ENCODE measurements around the gene ABHD3. TPM values are rescaled to one million over a fixed set of nuclear protein-coding genes. Genes with fewer than 3 reads are reported as not detected.
"Not testable (repeated sequence)": the region's sequence is repeated elsewhere in the genome, so short reads cannot be mapped to it uniquely, and the experiment has no call there.

The ABHD3 gene
- total RNA-seq, 2 experiments from 2014 or later = 53.4 to 57.6 TPM

- CTCF ChIA-PET = interaction anchor here (1.4 kb wide), 1 partner anchor 9 kb away, joined by 7 read pairs; the partner anchor contains the start of gene SNRPD1
- H3K27me3 Mint-ChIP-seq, H3K9me3 Mint-ChIP-seq, POLR2A ChIA-PET, H3K4me3 Mint-ChIP-seq, H3K27ac Mint-ChIP-seq, DNase-seq: not testable (repeated sequence)
- Mint-ChIP-seq H3K36me3 (ENCODE audit: low read depth) (peaks cover 44% of the 10 kb centered on the region), H3K4me1 (peaks cover 27% of the 10 kb centered on the region)
Observed at GRCh38 chr18:21621640-21622039, 82.9 kb downstream of the ABHD3 start.

- POLR2A ChIA-PET = interaction anchor here (0.6 to 1.9 kb wide), 2 partner anchors 12 to 74 kb away, joined by 4 to 12 read pairs; partner anchors contain the start of gene ESCO1
- peaks cover 37% of the 10 kb centered on the region for H3K36me3 Mint-ChIP-seq (ENCODE audit: low read depth)
- H3K4me1 Mint-ChIP-seq = peaks cover 35% of the 10 kb centered on the region
- peak within 1 kb of the TSS; percentile 100 for H3K27ac Mint-ChIP-seq
- H3K27me3 Mint-ChIP-seq = no peaks in the 10 kb centered on the region
- CTCF ChIA-PET = interaction anchor here (0.6 to 7.4 kb wide), 14 partner anchors 9 to 130 kb away, joined by 3 to 139 read pairs (median 4); partner anchors contain the start of genes ABHD3 and ESCO1
- peak within 1 kb of the TSS; percentile 98 for H3K4me3 Mint-ChIP-seq
- H3K9me3 Mint-ChIP-seq = no peaks in the 10 kb centered on the region
- DNase-seq = peak; percentile 88
Observed at GRCh38 chr18:21612125-21613039, 92.2 kb downstream of the ABHD3 start, which contains the start of gene SNRPD1. Gene SNRPD1 (plus strand): TSS chr18:21612314. CDS start chr18:21612430, 116 bp downstream.

- DNase-seq, H3K27me3 Mint-ChIP-seq, H3K9me3 Mint-ChIP-seq: not testable (repeated sequence)
- Mint-ChIP-seq H3K4me3 (peak overlapping the region; percentile 98), H3K36me3 (ENCODE audit: low read depth) (peaks cover 29% of the 10 kb centered on the region), H3K4me1 (peaks cover 29% of the 10 kb centered on the region), H3K27ac (peak overlapping the region; percentile 100)
- ChIA-PET CTCF (interaction anchor here (0.6 to 7.4 kb wide), 7 partner anchors 10 to 69 kb away, joined by 3 to 139 read pairs (median 6); partner anchors contain the start of gene ESCO1), POLR2A (interaction anchor here (1.9 kb wide), 1 partner anchor 11 kb away, joined by 12 read pairs; the partner anchor contains the start of gene ESCO1)
Observed at GRCh38 chr18:21611401-21612124, 93.0 kb downstream of the ABHD3 start.

- Mint-ChIP-seq H3K36me3 (ENCODE audit: low read depth) (no peaks in the 10 kb centered on the region), H3K4me1 (peaks cover 12% of the 10 kb centered on the region), H3K27me3 (peaks cover 4% of the 10 kb centered on the region), H3K4me3 (no peak overlapping the region), H3K9me3 (no peaks in the 10 kb centered on the region), H3K27ac (no peak overlapping the region)
- POLR2A ChIA-PET = no interaction called here
- DNase-seq = no peak
- CTCF ChIA-PET = no interaction called here
Observed at GRCh38 chr18:21605213-21605612, 99.4 kb downstream of the ABHD3 start.

- Mint-ChIP-seq H3K4me3 (no peak overlapping the region), H3K36me3 (ENCODE audit: low read depth) (no peaks in the 10 kb centered on the region), H3K27me3 (peaks cover 4% of the 10 kb centered on the region), H3K27ac (no peak overlapping the region), H3K4me1 (peaks cover 12% of the 10 kb centered on the region), H3K9me3 (no peaks in the 10 kb centered on the region)
- ChIA-PET POLR2A (no interaction called here), CTCF (interaction anchor here (8.9 kb wide), 1 partner anchor 7 kb away, joined by 139 read pairs; the partner anchor contains the start of gene SNRPD1)
- DNase-seq = no peak
Observed at GRCh38 chr18:21604671-21605070, 99.9 kb downstream of the ABHD3 start.

- H3K4me1 Mint-ChIP-seq = peaks cover 26% of the 10 kb centered on the region
- H3K36me3 Mint-ChIP-seq (ENCODE audit: low read depth) = no peaks in the 10 kb centered on the region
- peaks cover 4% of the 10 kb centered on the region for H3K27me3 Mint-ChIP-seq
- peak overlapping the region; percentile 10 for H3K4me3 Mint-ChIP-seq
- POLR2A ChIA-PET = no interaction called here
- peak overlapping the region; percentile 62 for H3K27ac Mint-ChIP-seq
- CTCF ChIA-PET = interaction anchor here (8.9 kb wide), 1 partner anchor 9 kb away, joined by 139 read pairs; the partner anchor contains the start of gene SNRPD1
- DNase-seq = no peak
- no peaks in the 10 kb centered on the region for H3K9me3 Mint-ChIP-seq
Observed at GRCh38 chr18:21602299-21602587, 102.3 kb downstream of the ABHD3 start.

Small RNA genes within 50 kb of the gene (microRNA-seq; reads per million reads assigned to microRNA genes)
- gene MIR320C1 (ENCODE audit: borderline microRNAs expressed, borderline replicate concordance) = not detected

Other genes starting within 250 kb of the ABHD3 start
- gene ESCO1, start 104.1 kb downstream of the ABHD3 start, total RNA-seq = 10 to 100 TPM; 19.3 to 23.3 TPM
- gene SNRPD1, start 92.5 kb downstream of the ABHD3 start, total RNA-seq = 100 to 1,000 TPM in 1 of 2 experiments, 10 to 100 TPM in 1; 69.7 to 101 TPM
- gene MIB1, start 36.0 kb upstream of the ABHD3 start, total RNA-seq = 10 to 100 TPM; 36.7 to 37.3 TPM